Measurements from ENCODE around the gene HOMER3.
A peak's percentile ranks its signal among the peaks of the same experiment; 100 is the strongest.

Gene HOMER3

GRCh38 chr19:18898607-18899408 lies 42.2 kb downstream of the HOMER3 start:
- TF ChIP-seq BACH2 (CRISPR knock-in tag; IDR thresholded peaks at IDR 0.05; ENCODE audit: borderline replicate concordance) (no peak), ZC3H10 (CRISPR knock-in tag; IDR thresholded peaks at IDR 0.05) (no peak), ISL1 (CRISPR knock-in tag; IDR thresholded peaks at IDR 0.05) (no peak), ZNF70 (CRISPR knock-in tag; IDR thresholded peaks at IDR 0.05) (no peak)
- no peak for ATAC-seq

- ATAC-seq, result peak; percentile 5
- TF ChIP-seq CSRNP3 (CRISPR knock-in tag; IDR thresholded peaks at IDR 0.05), result 0 out of 2 replicates have a peak, but pooled peaks have one; percentile 64
- TF ChIP-seq ISL1 (CRISPR knock-in tag; IDR thresholded peaks at IDR 0.05), result no peak
Observed at GRCh38 chr19:18898081-18898606, 42.9 kb downstream of the HOMER3 start.

- no peak for TF ChIP-seq GLIS3 (CRISPR knock-in tag; IDR thresholded peaks at IDR 0.05)
- no peak for TF ChIP-seq ZNF70 (CRISPR knock-in tag; IDR thresholded peaks at IDR 0.05)
- TF ChIP-seq ZFP30 (CRISPR knock-in tag; IDR thresholded peaks at IDR 0.05), result no peak
- TF ChIP-seq ZNF565 (CRISPR knock-in tag; conservative IDR thresholded peaks at IDR 0.05; ENCODE audit: low read depth), result no peak
- TF ChIP-seq BACH2 (CRISPR knock-in tag; IDR thresholded peaks at IDR 0.05; ENCODE audit: borderline replicate concordance), result no peak
- ATAC-seq, result no peak
Observed at GRCh38 chr19:18897094-18898029, 43.7 kb downstream of the HOMER3 start.

- TF ChIP-seq PPARA (CRISPR knock-in tag; IDR thresholded peaks at IDR 0.05; ENCODE audit: borderline replicate concordance) (no peak), ZC3H10 (CRISPR knock-in tag; IDR thresholded peaks at IDR 0.05) (no peak), CREB5 (CRISPR knock-in tag; IDR thresholded peaks at IDR 0.05; ENCODE audit: low read depth) (no peak), GLIS3 (CRISPR knock-in tag; IDR thresholded peaks at IDR 0.05) (no peak), ESRRG (CRISPR knock-in tag; IDR thresholded peaks at IDR 0.05) (no peak)
- ATAC-seq, result no peak
Observed at GRCh38 chr19:18896421-18896841, 44.6 kb downstream of the HOMER3 start.

- peak; percentile 9; the same call in 2 of the 3 replicates for ATAC-seq
- no peak for TF ChIP-seq RARB (CRISPR knock-in tag; IDR thresholded peaks at IDR 0.05)
- no peak for TF ChIP-seq ISL1 (CRISPR knock-in tag; IDR thresholded peaks at IDR 0.05)
- TF ChIP-seq OSR1 (CRISPR knock-in tag; IDR thresholded peaks at IDR 0.05), result no peak
- TF ChIP-seq PPARA (CRISPR knock-in tag; IDR thresholded peaks at IDR 0.05; ENCODE audit: borderline replicate concordance), result no peak
- no peak for TF ChIP-seq TCF4 (CRISPR knock-in tag; IDR thresholded peaks at IDR 0.05; ENCODE audit: borderline replicate concordance)
- no peak for TF ChIP-seq PATZ1 (CRISPR knock-in tag; IDR thresholded peaks at IDR 0.05; ENCODE audit: borderline replicate concordance)
- no peak for TF ChIP-seq ZC3H10 (CRISPR knock-in tag; IDR thresholded peaks at IDR 0.05)
- no peak for TF ChIP-seq CREB5 (CRISPR knock-in tag; IDR thresholded peaks at IDR 0.05; ENCODE audit: low read depth)
- no peak for TF ChIP-seq BACH2 (CRISPR knock-in tag; IDR thresholded peaks at IDR 0.05; ENCODE audit: borderline replicate concordance)
- no peak for TF ChIP-seq GLIS3 (CRISPR knock-in tag; IDR thresholded peaks at IDR 0.05)
- no peak for TF ChIP-seq POU6F1 (CRISPR knock-in tag; IDR thresholded peaks at IDR 0.05; ENCODE audit: borderline replicate concordance, low read depth)
- TF ChIP-seq TSHZ2 (CRISPR knock-in tag; IDR thresholded peaks at IDR 0.05), result no peak
- TF ChIP-seq CSDC2 (CRISPR knock-in tag; IDR thresholded peaks at IDR 0.05), result no peak
- TF ChIP-seq TOX (CRISPR knock-in tag; IDR thresholded peaks at IDR 0.05; ENCODE audit: borderline replicate concordance), result no peak
- no peak for TF ChIP-seq ZNF565 (CRISPR knock-in tag; conservative IDR thresholded peaks at IDR 0.05; ENCODE audit: low read depth)
- TF ChIP-seq SNAI2 (CRISPR knock-in tag; IDR thresholded peaks at IDR 0.05), result no peak
Observed at GRCh38 chr19:18895824-18896341, 45.1 kb downstream of the HOMER3 start, which contains the start of gene CERS1. CERS1 (minus strand) TSS chr19:18896158; CDS start chr19:18896072, 86 bp downstream.

All from SK-N-SH treated with all-trans-retinoic acid at 6 μM for 48 hours (cell line).